COLO668 (cell line): Measurements from ENCODE around the gene IL6R.

Source experiments
- DNase-seq: peaks from one replicate; lab custom pipeline; 2025; ENCODE audit not compliant: unreplicated experiment; lab: John Stamatoyannopoulos, UW

IL6R gene

GRCh38 chr1:154446789-154447188, 41.6 kb downstream of the IL6R start:
- no peak for DNase-seq

GRCh38 chr1:154448331-154448811, 43.2 kb downstream of the IL6R start:
- no peak for DNase-seq

GRCh38 chr1:154453161-154453560, 48.0 kb downstream of the IL6R start:
- no peak for DNase-seq

GRCh38 chr1:154453574-154454352, 48.6 kb downstream of the IL6R start:
- no peak for DNase-seq

- no peak for DNase-seq
These were observed 49.4 kb downstream of the IL6R start for GRCh38 chr1:154454386-154455120.

GRCh38 chr1:154456631-154457030, 51.5 kb downstream of the IL6R start:
- no peak for DNase-seq

GRCh38 chr1:154459080-154459479, 53.9 kb downstream of the IL6R start:
- no peak for DNase-seq

- no peak for DNase-seq
These were observed 55.6 kb downstream of the IL6R start for GRCh38 chr1:154460695-154461260.

- no peak for DNase-seq
These were observed 58.4 kb downstream of the IL6R start for GRCh38 chr1:154463512-154463990.

- DNase-seq, result no peak
These were observed 60.6 kb downstream of the IL6R start for GRCh38 chr1:154465621-154466195.

GRCh38 chr1:154466206-154466605, 61.1 kb downstream of the IL6R start:
- DNase-seq, result no peak

GRCh38 chr1:154466921-154467417, 61.8 kb downstream of the IL6R start:
- DNase-seq, result no peak

GRCh38 chr1:154467434-154468102, 62.4 kb downstream of the IL6R start:
- no peak for DNase-seq

GRCh38 chr1:154468535-154469250, 63.5 kb downstream of the IL6R start:
- no peak for DNase-seq

GRCh38 chr1:154469844-154470560, 64.9 kb downstream of the IL6R start:
- DNase-seq, result no peak

- no peak for DNase-seq
These were observed 66.2 kb downstream of the IL6R start for GRCh38 chr1:154471304-154471703.

- no peak for DNase-seq
These were observed 69.7 kb downstream of the IL6R start for GRCh38 chr1:154474802-154475201.

- DNase-seq, result no peak
These were observed 71.6 kb downstream of the IL6R start for GRCh38 chr1:154476791-154477190.

GRCh38 chr1:154478013-154478412, 72.9 kb downstream of the IL6R start:
- no peak for DNase-seq
